GM23248 (cell line): Measurements from ENCODE around the gene DLG2.

ENCODE experiments used
- EZH2 ChIP-seq: fragments of 200-600 bp; sonication (generic); IDR thresholded peaks from 2 replicates; pipeline ENCODE4 v1.6.1; 2018; ENCODE audit warnings: antibody characterized with exemption, mild to moderate bottlenecking; ENCODE audit not compliant: insufficient read depth, poor library complexity, severe bottlenecking
- EZH2phosphoT487 ChIP-seq: fragments of 200-600 bp; sonication (generic); IDR thresholded peaks from 2 replicates; pipeline ENCODE4 v1.6.1; 2018; ENCODE audit warnings: antibody characterized with exemption, moderate library complexity, mild to moderate bottlenecking, low read depth; ENCODE audit not compliant: insufficient read depth

DNA sequence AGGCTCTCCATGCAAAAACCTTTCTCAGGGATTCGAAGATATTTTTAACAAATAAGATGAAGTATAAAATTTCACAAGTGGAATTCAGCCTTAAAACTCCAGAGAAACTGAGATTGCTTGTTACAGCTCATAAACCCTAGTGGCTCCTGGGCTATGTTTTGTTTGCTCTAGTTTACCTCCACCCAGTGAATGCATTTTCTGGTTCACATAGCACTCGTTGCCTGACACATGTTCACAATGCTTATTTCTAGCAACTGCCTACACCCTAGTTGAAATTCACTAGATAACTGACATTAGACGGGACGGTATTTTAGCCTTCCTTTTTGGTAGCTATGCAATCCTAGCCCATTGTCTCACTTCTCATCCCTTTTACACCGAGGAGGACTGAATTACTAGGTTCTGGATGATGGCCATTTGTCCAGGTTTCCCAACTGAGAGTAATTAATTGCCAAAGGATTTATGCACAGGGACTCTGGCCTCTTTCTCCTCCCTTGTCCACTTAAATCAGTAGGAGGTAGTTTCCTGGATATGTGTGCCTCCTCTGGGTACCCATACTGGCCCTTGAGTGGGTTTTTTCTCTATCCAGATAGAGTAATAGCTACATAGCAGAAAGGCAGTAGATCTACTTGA, 951.6 kb downstream of the DLG2 start:
- no peak for TF ChIP-seq EZH2
- TF ChIP-seq EZH2phosphoT487 = no peak
